NT2/D1 (cell line): ENCODE results near the gene ADGRB3.

ENCODE experiments used
- YY1 ChIP-seq: IDR thresholded peaks from 2 replicates; pipeline ENCODE4 v1.6.1; 2011; ENCODE audit not compliant: insufficient read length, insufficient read depth
- ZNF274 ChIP-seq: IDR thresholded peaks from 2 replicates; pipeline ENCODE4 v1.6.1; 2011; ENCODE audit warnings: mild to moderate bottlenecking, low read depth, low read length

DNA sequence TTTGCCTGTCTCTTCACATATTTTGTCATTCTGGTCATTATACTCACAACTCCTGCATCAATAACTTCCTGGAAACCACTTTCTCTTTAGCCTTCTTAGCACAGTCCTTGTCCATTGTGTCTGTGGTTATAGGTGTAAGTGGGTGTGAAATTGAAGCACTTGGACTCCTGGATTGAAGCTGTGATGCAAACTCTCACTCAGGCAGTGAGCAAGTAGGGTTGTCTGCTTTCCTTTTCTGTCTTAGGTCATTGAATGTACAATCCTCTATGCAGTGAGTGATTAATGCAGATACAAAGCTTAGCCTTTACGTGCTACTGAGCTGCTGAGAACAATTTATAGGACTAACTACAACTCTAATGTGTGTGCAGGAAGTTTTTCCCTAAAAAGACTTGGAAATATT, 54.8 kb downstream of the ADGRB3 start:
- TF ChIP-seq YY1: no peak
- TF ChIP-seq ZNF274: no peak
